Adrenal gland (tissue), 12 donors: ENCODE results near the gene USP7. TPM values are rescaled to one million over a fixed set of nuclear protein-coding genes. Genes with fewer than 3 reads are reported as not detected.

Source experiments
- DNase-seq, 7 donors: peaks; one replicate each; pipeline ENCODE4 v3.0.0-alpha.2; 2019 to 2020
- H3K27ac ChIP-seq, 5 donors: fragments of 200-600 bp; sonication (generic) in 4 of 5; 1 replicate in 3 of 5; 2 replicates in 2 of 5; pipeline versions ENCODE4 v1.5.1 to v1.8.0; 2016 to 2020; ENCODE audit warnings: mild to moderate bottlenecking in 1 of 5
- H3K27me3 ChIP-seq: fragments of 200-600 bp; 2 replicates; pipeline ENCODE4 v1.8.0; 2021
- H3K36me3 ChIP-seq, 2 donors: fragments of 200-600 bp; replicated peaks in 1 of 2; 1 replicate in 1 of 2; 2 replicates in 1 of 2; pipeline versions ENCODE4 v1.5.1 to v1.8.0; 2018 to 2022
- H3K4me1 ChIP-seq, 2 donors: fragments of 200-600 bp; replicated peaks in 1 of 2; 1 replicate in 1 of 2; 2 replicates in 1 of 2; pipeline versions ENCODE4 v1.5.1 to v1.8.0; 2018 to 2021
- H3K4me3 ChIP-seq, 4 donors: fragments of 200-600 bp; sonication (generic) in 3 of 4; one replicate each; pipeline ENCODE4 v1.5.1; 2016 to 2018
- H3K9me3 ChIP-seq, 3 donors: fragments of 200-600 bp; sonication (generic) in 1 of 3; replicated peaks in 1 of 3; 1 replicate in 2 of 3; 2 replicates in 1 of 3; pipeline versions ENCODE4 v1.5.1 to v1.8.0; 2016 to 2021
- CTCF ChIP-seq, 6 experiments: fragments of 450-650 bp in 4 of 6; fragments of 200-600 bp in 2 of 6; sonication (generic) in 1 of 6; IDR thresholded peaks; 1 replicate in 5 of 6; 2 replicates in 1 of 6; pipeline versions ENCODE4 v1.5.1 to v1.8.0; 2016 to 2021; ENCODE audit warnings: antibody characterized with exemption in 6 of 6, mild to moderate bottlenecking in 2 of 6, moderate library complexity in 1 of 6
- POLR2A ChIP-seq, 2 donors: fragments of 450-650 bp; IDR thresholded peaks; one replicate each; pipeline ENCODE4 v1.6.1; 2017; ENCODE audit warnings: antibody characterized with exemption in 2 of 2, mild to moderate bottlenecking in 2 of 2, moderate library complexity in 1 of 2
- WGBS, 4 donors: extraction: QIAGEN DNeasy Blood & Tissue Kit in 2 of 4; methylation state at CpG; one replicate each; pipeline versions ENCODE4 v1.1.5 to v1.1.7; 2013 to 2017; 5-methylcytosine and 5-hydroxymethylcytosine counted together
- intact Hi-C, 2 donors: fragments of 100-400 bp; cut with DNase I; formaldehyde crosslinking; loops; one replicate each; pipeline versions ENCODE4 v1.14.1 to v1.15.0; 2022 to 2023
- polyA plus RNA-seq, 3 donors: library from polyadenylated mRNA; stranded (reverse); fragments of 200-250 nt in 2 of 3; fragments of 350-450 nt in 1 of 3; fragmentation: Illumina TruSeq in 1 of 3; extraction: RNeasy Lipid Tissue Mini Kit (QIAGEN cat#74804) in 1 of 3; gene quantifications; one replicate each; pipeline ENCODE4 v1.2.3, GENCODE V29; 2013 to 2014
- total RNA-seq, 9 donors: library from RNA; depleted of rRNA in 4 of 9; stranded (reverse); fragments of >200 nt in 4 of 9; fragments of 120-200 nt in 1 of 9; fragmentation: NEBNext Ultra II Directional in 1 of 9; extraction: Animal tissue kit (Norgen Biotek cat#: 25700) in 1 of 9; gene quantifications; one replicate each; pipeline versions ENCODE4 v1.1.0 to v1.2.4, GENCODE V29; 2013 to 2023
- donor health status: healthy with polysubstance abuse.
- donor health status: Bipolar disorder and iron deficiency.
- donor health status: DM: yes; HTN: yes; CAD: no.
- donor health status: DM: no; HTN: no; CAD: no.
- donor health status: DM: no; HTN: no; CAD: no.
- donor health status: DM: yes; HTN: yes; CAD: no.

USP7 gene
- total and polyA plus RNA-seq, 12 donors, result 23.7 to 121 (median 68.2) TPM

GRCh38 chr16:9012330-9012729, 48.6 kb upstream of the USP7 start:
- Histone ChIP-seq H3K27ac (no peak overlapping the region), H3K4me1 (peaks cover 0 to 8% of the 10 kb centered on the region in 2 donors), H3K9me3 (no peaks in the 10 kb centered on the region), H3K27me3 (peaks cover 4% of the 10 kb centered on the region), H3K4me3 (no peak overlapping the region), H3K36me3 (no peaks in the 10 kb centered on the region)
- no peak for TF ChIP-seq POLR2A (IDR thresholded peaks at IDR 0.05)
- TF ChIP-seq CTCF (IDR thresholded peaks at IDR 0.05), result no peak
- 56 to 91% (median 81%) methylated on average over 5 to 6 of the region's 6 CpGs for WGBS, 4 donors
- no peak for DNase-seq
- intact Hi-C loops, result no loop called here

GRCh38 chr16:9008601-9009260, 45.0 kb upstream of the USP7 start:
- Histone ChIP-seq H3K27me3 (peaks cover 4% of the 10 kb centered on the region), H3K36me3 (no peaks in the 10 kb centered on the region), H3K4me3 (peak overlapping the region in 1 of 4 donors; percentile 12), H3K9me3 (no peaks in the 10 kb centered on the region), H3K4me1 (peaks cover 0 to 8% of the 10 kb centered on the region in 2 donors), H3K27ac (no peak overlapping the region)
- WGBS, 4 donors, result 13 to 18% (median 17%) methylated on average over 12 to 26 of the region's 26 CpGs
- DNase-seq, result peak; percentile 64 to 86 (median 81)
- intact Hi-C loops, result loop anchor here (5.0 to 10.0 kb wide), 3 partner anchors 106 to 354 kb away; no protein-coding TSS in a partner anchor
- TF ChIP-seq POLR2A (IDR thresholded peaks at IDR 0.05), result no peak
- peak; percentile 67 to 85 (median 83) for TF ChIP-seq CTCF (IDR thresholded peaks at IDR 0.05)

GRCh38 chr16:9007177-9007794, 43.6 kb upstream of the USP7 start:
- intact Hi-C loops, result loop anchor here (5.0 to 10.0 kb wide), 3 partner anchors 105 to 352 kb away; no protein-coding TSS in a partner anchor

More at GRCh38 chr16:9007177-9007794, 43.6 kb upstream of the USP7 start:
- TF ChIP-seq POLR2A (IDR thresholded peaks at IDR 0.05), result no peak
- TF ChIP-seq CTCF (IDR thresholded peaks at IDR 0.05), result no peak
- no peak overlapping the region for H3K4me3 ChIP-seq
- WGBS, 4 donors, result 64 to 77% (median 68%) methylated on average over 16 to 17 of the region's 17 CpGs
- no peaks in the 10 kb centered on the region for H3K36me3 ChIP-seq
- DNase-seq, result no peak
- H3K9me3 ChIP-seq, result no peaks in the 10 kb centered on the region
- H3K27ac ChIP-seq, result no peak overlapping the region
- peaks cover 0 to 8% of the 10 kb centered on the region in 2 donors for H3K4me1 ChIP-seq
- no peaks in the 10 kb centered on the region for H3K27me3 ChIP-seq
